ENCODE results near the gene ZKSCAN3.
"Not testable (repeated sequence)": the region's sequence is repeated elsewhere in the genome, so short reads cannot be mapped to it uniquely, and the experiment has no call there.

The ZKSCAN3 gene

GRCh38 chr6:28343898-28344677, 5.7 kb upstream of the ZKSCAN3 start:
- no peak for DNase-seq

GRCh38 chr6:28345201-28345600, 4.5 kb upstream of the ZKSCAN3 start:
- no peak for DNase-seq

- DNase-seq: no peak
Observed at GRCh38 chr6:28347119-28347518, 2.6 kb upstream of the ZKSCAN3 start.

- DNase-seq: no peak
Observed at GRCh38 chr6:28349344-28349891, 329 bp upstream of the ZKSCAN3 start.

GRCh38 chr6:28351087-28351486, 1.3 kb downstream of the ZKSCAN3 start:
- DNase-seq: no peak

GRCh38 chr6:28351493-28351925, 1.8 kb downstream of the ZKSCAN3 start:
- no peak for DNase-seq

GRCh38 chr6:28353356-28353755, 3.6 kb downstream of the ZKSCAN3 start:
- DNase-seq: no peak

- no peak for DNase-seq
Observed at GRCh38 chr6:28353981-28354676, 4.4 kb downstream of the ZKSCAN3 start.

- no peak for DNase-seq
Observed at GRCh38 chr6:28354688-28355554, 5.2 kb downstream of the ZKSCAN3 start.

- peak; percentile 31 for DNase-seq
Observed at GRCh38 chr6:28355743-28356665, 6.3 kb downstream of the ZKSCAN3 start.

GRCh38 chr6:28356666-28357020, 6.9 kb downstream of the ZKSCAN3 start:
- no peak for DNase-seq

GRCh38 chr6:28357036-28357435, 7.3 kb downstream of the ZKSCAN3 start:
- no peak for DNase-seq

GRCh38 chr6:28359562-28359961, 9.8 kb downstream of the ZKSCAN3 start:
- DNase-seq: not testable (repeated sequence)

GRCh38 chr6:28360961-28361360, 11.2 kb downstream of the ZKSCAN3 start:
- DNase-seq: no peak

- DNase-seq: not testable (repeated sequence)
Observed at GRCh38 chr6:28365590-28365989, 15.8 kb downstream of the ZKSCAN3 start.

- DNase-seq: no peak
Observed at GRCh38 chr6:28368522-28368921, 18.8 kb downstream of the ZKSCAN3 start.

GRCh38 chr6:28369463-28369862, 19.7 kb downstream of the ZKSCAN3 start:
- DNase-seq: no peak

- DNase-seq: no peak
Observed at GRCh38 chr6:28370440-28370839, 20.7 kb downstream of the ZKSCAN3 start.

- DNase-seq: no peak
Observed at GRCh38 chr6:28371280-28371679, 21.5 kb downstream of the ZKSCAN3 start.

- no peak for DNase-seq
Observed at GRCh38 chr6:28371706-28372451, 22.1 kb downstream of the ZKSCAN3 start.

- no peak for DNase-seq
Observed at GRCh38 chr6:28373925-28374324, 24.2 kb downstream of the ZKSCAN3 start.

Data from NCI-H2171 (cell line).